Pancreas (tissue), 10 donors: ENCODE measurements around the gene RARB. TPM values are rescaled to one million over a fixed set of nuclear protein-coding genes. Genes with fewer than 3 reads are reported as not detected.

ENCODE experiments used
- ATAC-seq, 4 donors: fragments of 200-7000 bp; cut with Tn5 transposase; one replicate each; pipeline versions ENCODE4 v1.8.0 to v1.9.1; 2020; ENCODE audit warnings: mild to moderate bottlenecking in 4 of 4, moderate library complexity in 4 of 4
- DNase-seq, 6 donors: peaks; one replicate each; pipeline ENCODE4 v3.0.0-alpha.2; 2020
- FAIRE-seq: peaks from 2 replicates; lab custom pipeline; 2012; peaks lifted over from hg19 to GRCh38; lab: Jason Lieb, UNC
- H3K27ac ChIP-seq, 4 donors: fragments of 200-600 bp; sonication (generic); 1 replicate in 3 of 4; 2 replicates in 1 of 4; pipeline versions ENCODE4 v1.5.0 to v1.8.0; 2020
- H3K27me3 ChIP-seq, 4 donors: fragments of 200-600 bp; one replicate each; pipeline ENCODE4 v1.8.0; 2021
- H3K36me3 ChIP-seq, 3 donors: fragments of 200-600 bp; sonication (generic) in 1 of 3; one replicate each; pipeline versions ENCODE4 v1.5.0 to v1.8.0; 2020 to 2021
- H3K4me1 ChIP-seq, 3 donors: fragments of 200-600 bp; one replicate each; pipeline ENCODE4 v1.8.0; 2021
- H3K4me3 ChIP-seq, 4 donors: fragments of 200-600 bp; sonication (generic) in 2 of 4; one replicate each; pipeline versions ENCODE4 v1.5.0 to v1.8.0; 2020 to 2021
- H3K9me3 ChIP-seq, 4 donors: fragments of 200-600 bp; one replicate each; pipeline ENCODE4 v1.8.0; 2021
- CTCF ChIP-seq, 4 donors: fragments of 200-600 bp; sonication (generic) in 3 of 4; IDR thresholded peaks; one replicate each; pipeline versions ENCODE4 v1.5.0 to v1.8.0; 2021; ENCODE audit warnings: antibody characterized with exemption in 4 of 4
- WGBS, 2 donors: extraction: QIAGEN DNeasy Blood & Tissue Kit; methylation state at CpG; one replicate each; pipeline ENCODE4 v1.1.7; 2013; 5-methylcytosine and 5-hydroxymethylcytosine counted together
- intact Hi-C, 3 donors: fragments of 100-400 bp; cut with DNase I; formaldehyde crosslinking; loops; one replicate each; pipeline versions ENCODE4 v1.11.1 to v1.14.2; 2022
- polyA plus RNA-seq, 2 donors: library from polyadenylated mRNA; stranded (reverse); fragments of 200-250 nt; gene quantifications; one replicate each; pipeline ENCODE4 v1.2.3, GENCODE V29; 2013
- total RNA-seq, 6 donors: library from RNA; stranded (reverse); fragmentation: NEBNext Ultra II Directional in 4 of 6; extraction: Animal tissue kit (Norgen Biotek cat#: 25700) in 4 of 6; gene quantifications; one replicate each; pipeline versions ENCODE4 v1.2.1 to v1.2.4, GENCODE V29; 2021 to 2023
- donor health status: healthy with polysubstance abuse.
- donor health status: DM: no; HTN: no; CAD: no; lungs with moderate emphysema.
- donor health status: DM: no; HTN: no; CAD: no.
- donor health status: control.
- donor health status: control.
- donor health status: Bipolar disorder and iron deficiency.
- donor health status: DM: yes; HTN: yes; CAD: no.
- donor health status: DM: no; HTN: no; CAD: no.
- donor health status: DM: no; HTN: no; CAD: no.
- donor health status: DM: yes; HTN: yes; CAD: no.

RARB gene
- total and polyA plus RNA-seq, 8 donors, result 0.49 to 3.3 (median 0.75) TPM

GRCh38 chr3:25503898-25504301, 75.8 kb downstream of the RARB start:
- H3K4me3 ChIP-seq, result no peak overlapping the region
- H3K27ac ChIP-seq, result no peak overlapping the region
- no peak for ATAC-seq
- H3K27me3 ChIP-seq, result no peaks in the 10 kb centered on the region
- no peaks in the 10 kb centered on the region for H3K9me3 ChIP-seq
- H3K36me3 ChIP-seq, result no peaks in the 10 kb centered on the region
- no peak for FAIRE-seq
- H3K4me1 ChIP-seq, result no peaks in the 10 kb centered on the region
- 74 to 85% methylated on average over 4 of the region's 4 CpGs for WGBS, 2 donors
- TF ChIP-seq CTCF (IDR thresholded peaks at IDR 0.05), result no peak
- intact Hi-C loops, result no loop called here
- DNase-seq, result no peak

DNA sequence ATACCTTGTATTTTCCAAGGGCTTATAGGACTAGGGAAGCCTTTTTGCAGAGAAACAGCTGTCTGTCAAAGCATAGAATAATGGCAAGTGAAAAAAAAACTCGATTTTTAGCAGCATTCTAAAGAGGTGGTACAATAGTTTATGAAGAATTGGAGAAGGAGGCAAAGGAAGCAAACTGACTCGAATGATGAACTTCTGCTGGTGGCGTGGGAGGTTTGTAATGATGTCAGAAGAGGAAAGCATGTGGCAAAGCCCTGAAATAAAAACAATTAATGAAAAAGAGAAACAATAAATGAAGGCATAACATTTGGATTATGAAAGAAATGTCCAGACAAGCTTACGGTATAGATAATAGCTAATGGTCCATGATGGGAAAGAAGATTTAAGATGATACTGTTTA, 77.5 kb downstream of the RARB start:
- intact Hi-C loops, result no loop called here
- H3K4me3 ChIP-seq, result no peak overlapping the region
- FAIRE-seq, result no peak
- H3K36me3 ChIP-seq, result no peaks in the 10 kb centered on the region
- no peak for ATAC-seq
- H3K9me3 ChIP-seq, result no peaks in the 10 kb centered on the region
- TF ChIP-seq CTCF (IDR thresholded peaks at IDR 0.05), result no peak
- no peak for DNase-seq
- H3K27ac ChIP-seq, result no peak overlapping the region
- H3K27me3 ChIP-seq, result no peaks in the 10 kb centered on the region
- no peaks in the 10 kb centered on the region for H3K4me1 ChIP-seq
- 74 to 87% methylated on average over 4 of the region's 4 CpGs for WGBS, 2 donors

DNA sequence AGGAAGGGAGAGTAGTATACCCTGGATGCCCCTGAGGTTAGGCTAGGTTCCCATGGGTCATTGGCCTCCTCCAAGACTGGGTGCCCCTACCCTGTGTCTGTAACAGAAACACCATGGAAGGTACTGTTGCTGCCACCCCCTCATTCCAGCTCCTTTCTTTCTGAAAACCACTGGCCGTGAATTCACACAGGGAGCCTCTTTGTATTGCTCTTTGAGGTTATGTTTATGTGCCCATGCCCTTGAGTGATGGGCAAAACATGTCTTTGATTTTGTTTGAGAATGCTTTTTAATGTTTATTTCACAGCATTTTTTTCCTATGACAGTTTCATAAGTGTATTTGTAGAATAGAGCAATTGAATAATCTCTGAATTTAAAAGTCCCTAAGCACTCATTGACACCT, 79.7 kb downstream of the RARB start:
- DNase-seq (no peak), ATAC-seq (no peak), FAIRE-seq (no peak)
- no peaks in the 10 kb centered on the region for H3K36me3 ChIP-seq
- no peaks in the 10 kb centered on the region for H3K9me3 ChIP-seq
- no peak for TF ChIP-seq CTCF (IDR thresholded peaks at IDR 0.05)
- intact Hi-C loops, result no loop called here
- H3K4me1 ChIP-seq, result no peaks in the 10 kb centered on the region
- no peak overlapping the region for H3K27ac ChIP-seq
- no peaks in the 10 kb centered on the region for H3K27me3 ChIP-seq
- H3K4me3 ChIP-seq, result no peak overlapping the region
- WGBS, 2 donors, result 78 to 85% methylated on average over 1 of the region's 1 CpG

GRCh38 chr3:25508433-25508832, 80.4 kb downstream of the RARB start:
- WGBS, 2 donors, result 44 to 55% methylated on average over 1 of the region's 1 CpG
- DNase-seq, result no peak
- H3K27me3 ChIP-seq, result no peaks in the 10 kb centered on the region
- no peak overlapping the region for H3K4me3 ChIP-seq
- no peaks in the 10 kb centered on the region for H3K9me3 ChIP-seq
- no peak for TF ChIP-seq CTCF (IDR thresholded peaks at IDR 0.05)
- intact Hi-C loops, result no loop called here
- no peaks in the 10 kb centered on the region for H3K36me3 ChIP-seq
- no peak overlapping the region for H3K27ac ChIP-seq
- H3K4me1 ChIP-seq, result no peaks in the 10 kb centered on the region
- no peak for ATAC-seq
- no peak for FAIRE-seq

GRCh38 chr3:25508901-25509300, 80.8 kb downstream of the RARB start:
- 56 to 67% methylated on average over 4 of the region's 4 CpGs for WGBS, 2 donors
- DNase-seq (no peak), FAIRE-seq (no peak), ATAC-seq (peak in 1 of 4 donors; percentile 38)
- Histone ChIP-seq H3K27me3 (no peaks in the 10 kb centered on the region), H3K9me3 (no peaks in the 10 kb centered on the region), H3K36me3 (no peaks in the 10 kb centered on the region), H3K4me3 (no peak overlapping the region), H3K4me1 (no peaks in the 10 kb centered on the region), H3K27ac (no peak overlapping the region)
- TF ChIP-seq CTCF (IDR thresholded peaks at IDR 0.05), result no peak
- intact Hi-C loops, result no loop called here
